Measurements from ENCODE around the gene RAB5B. TPM values are rescaled to one million over a fixed set of nuclear protein-coding genes. Genes with fewer than 3 reads are reported as not detected.

The RAB5B gene
- total and polyA plus RNA-seq, 10 of the 15 experiments (the other 5 are each of a cell fraction or from before 2014, with no cell fraction given), result 7.5 to 149 (median 37.8) TPM

GRCh38 chr12:55982319-55982936 lies 8.6 kb downstream of the RAB5B start:
- peaks cover 16% of the 10 kb centered on the region for H3K4me1 ChIP-seq (ENCODE audit: control insufficient read depth, insufficient read depth, low read length)
- H4K20me1 ChIP-seq (ENCODE audit: control insufficient read depth, insufficient read depth), result no peaks in the 10 kb centered on the region
- 0 out of 2 replicates have a peak overlapping the region, but pooled peaks have one; percentile 12 for H3K4me3 ChIP-seq
- H2AFZ ChIP-seq (ENCODE audit: control insufficient read depth, low read depth, low read length), result no peak overlapping the region
- H3K27ac ChIP-seq (ENCODE audit: control insufficient read depth, insufficient read depth), result peak overlapping the region; percentile 38
- H3K27me3 ChIP-seq (replicated peaks in 1 of 2; ENCODE audit: control insufficient read depth in 2 of 2, insufficient read depth in 2 of 2, low read length in 1 of 2), result no peaks in the 10 kb centered on the region
- peak overlapping the region; percentile 31 for H3K4me2 ChIP-seq (ENCODE audit: control insufficient read depth, insufficient read depth)
- ATAC-seq, result peak; percentile 96
- in situ Hi-C loops (cut with MboI) (no loop called here), intact Hi-C loops (cut with micrococcal nuclease; ENCODE audit: unreplicated experiment) (no loop called here)
- FAIRE-seq, result peak; percentile 84
- ChIA-PET POLR2A (interaction anchor here (0.5 to 5.6 kb wide), 16 partner anchors 9 to 240 kb away, joined by 3 to 85 read pairs (median 4); partner anchors contain the start of genes DGKA, RAB5B and SUOX), CTCF (interaction anchor here (0.6 to 4.2 kb wide), 14 partner anchors 8 to 1207 kb away, joined by 3 to 45 read pairs (median 5); partner anchors contain the start of genes RAB5B and SUOX), RAD21 (ENCODE audit: unreplicated experiment) (interaction anchor here (0.5 to 6.4 kb wide), 13 partner anchors 8 to 244 kb away, joined by 3 to 56 read pairs (median 4); partner anchors contain the start of genes DNAJC14, RAB5B and SUOX), SMC1A (ENCODE audit: uncharacterized antibody, unreplicated experiment) (interaction anchor here (0.7 to 3.0 kb wide), 18 partner anchors 9 to 654 kb away, joined by 3 to 37 read pairs (median 4); partner anchors contain the start of genes ORMDL2, RAB5B, SARNP and SUOX)
- peak; percentile 71 for TF ChIP-seq RUNX3 (IDR thresholded peaks at IDR 0.05; ENCODE audit: low read length)
- no peak for TF ChIP-seq ZBTB4 (CRISPR knock-in tag; IDR thresholded peaks at IDR 0.05)
- peak; percentile 66; the same call in 1 of the 2 replicates for TF ChIP-seq PAX5 (IDR thresholded peaks at IDR 0.05; ENCODE audit: borderline replicate concordance, low read depth, low read length)
- TF ChIP-seq ZNF384 (IDR thresholded peaks at IDR 0.05; ENCODE audit: borderline replicate concordance, low read depth, low read length), result no peak
- TF ChIP-seq IKZF1 (conservative IDR thresholded peaks at IDR 0.05), result peak; percentile 19; the same call in 1 of the 2 replicates
- TF ChIP-seq IKZF2 (IDR thresholded peaks at IDR 0.05), result 0 out of 4 replicates have a peak, but pooled peaks have one; percentile 18 to 28
- TF ChIP-seq SMARCA5 (IDR thresholded peaks at IDR 0.05), result peak; percentile 64; the same call in 1 of the 2 replicates
- 0 out of 2 replicates have a peak, but pooled peaks have one; percentile 13 for TF ChIP-seq TCF12 (IDR thresholded peaks at IDR 0.05; ENCODE audit: low read depth, low read length)
- TF ChIP-seq SPI1 (IDR thresholded peaks at IDR 0.05; ENCODE audit: borderline replicate concordance, insufficient read depth, low read depth, low read length), result peak; percentile 16; the same call in 1 of the 2 replicates
- TF ChIP-seq GATAD2B (conservative IDR thresholded peaks at IDR 0.05; ENCODE audit: low read depth), result no peak
- peak; percentile 50 for TF ChIP-seq CUX1 (IDR thresholded peaks at IDR 0.05; ENCODE audit: insufficient replicate concordance, low read depth, low read length)
- TF ChIP-seq IRF5 (IDR thresholded peaks at IDR 0.05; ENCODE audit: borderline replicate concordance), result no peak
- BruUV-seq (replicated peaks), result no TSS peak
- H3K9me3 ChIP-seq (replicated peaks; ENCODE audit: control insufficient read depth, insufficient read depth, low read length), result no peaks in the 10 kb centered on the region
- H3K79me2 ChIP-seq (ENCODE audit: control insufficient read depth, insufficient read depth, low read length), result peaks cover 7% of the 10 kb centered on the region
- H3K36me3 ChIP-seq (ENCODE audit: control insufficient read depth in 2 of 2, insufficient read depth in 2 of 2, low read length in 1 of 2), result peaks cover 0 to 13% of the 10 kb centered on the region in 2 experiments; a peak in 3 of 4 replicates
- no peak overlapping the region; the same call in 1 of the 2 replicates for H3K9ac ChIP-seq (ENCODE audit: control insufficient read depth, insufficient read depth, low read length)
- WGBS (ENCODE audit: insufficient coverage, insufficient replicate concordance, low lambda C conversion rate, missing lambda C conversion rate), result 18% methylated on average over 3 of the region's 3 CpGs
- peak; percentile 60 for DNase-seq (ENCODE audit: low read depth, low spot score)
